Activated T-cell treated with anti-CD3 and anti-CD28 coated beads for 1 hour (primary cell): ENCODE measurements around the gene PECR.
"Not testable (repeated sequence)": the region's sequence is repeated elsewhere in the genome, so short reads cannot be mapped to it uniquely, and the experiment has no call there.

ENCODE experiments used
- DNase-seq: peaks from one replicate; pipeline ENCODE4 v3.0.0-alpha.2; 2020; ENCODE audit warnings: low read depth

Gene PECR

GRCh38 chr2:216029416-216030129 lies 52.0 kb downstream of the PECR start:
- DNase-seq = no peak

DNA sequence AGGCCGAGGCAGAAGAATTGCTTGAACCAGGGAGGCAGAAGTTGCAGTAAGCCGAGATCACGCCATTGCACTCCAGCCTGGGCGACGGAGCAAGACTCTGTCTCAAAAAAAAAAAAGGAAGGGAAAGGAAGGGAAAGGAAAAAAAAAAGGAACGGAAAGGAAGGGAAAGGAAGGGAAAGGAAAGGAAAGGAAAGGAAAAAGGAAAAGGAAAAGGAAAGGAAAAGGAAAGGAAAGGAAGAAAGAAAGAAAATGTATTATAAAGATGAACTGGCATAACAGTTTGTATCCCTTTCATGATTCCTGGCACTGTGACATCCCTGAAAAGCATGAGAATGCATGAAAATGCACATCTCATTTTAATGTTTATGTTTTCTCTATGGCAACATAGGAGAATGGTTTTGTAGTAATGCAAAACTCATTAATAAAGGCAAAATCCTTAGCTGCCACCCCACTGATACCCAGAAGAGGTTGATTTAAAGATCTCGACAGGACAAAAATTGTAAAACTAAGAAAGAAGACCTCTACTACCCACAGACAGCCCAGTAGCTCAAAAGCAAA lies 56.8 kb downstream of the PECR start:
- DNase-seq = no peak

DNA sequence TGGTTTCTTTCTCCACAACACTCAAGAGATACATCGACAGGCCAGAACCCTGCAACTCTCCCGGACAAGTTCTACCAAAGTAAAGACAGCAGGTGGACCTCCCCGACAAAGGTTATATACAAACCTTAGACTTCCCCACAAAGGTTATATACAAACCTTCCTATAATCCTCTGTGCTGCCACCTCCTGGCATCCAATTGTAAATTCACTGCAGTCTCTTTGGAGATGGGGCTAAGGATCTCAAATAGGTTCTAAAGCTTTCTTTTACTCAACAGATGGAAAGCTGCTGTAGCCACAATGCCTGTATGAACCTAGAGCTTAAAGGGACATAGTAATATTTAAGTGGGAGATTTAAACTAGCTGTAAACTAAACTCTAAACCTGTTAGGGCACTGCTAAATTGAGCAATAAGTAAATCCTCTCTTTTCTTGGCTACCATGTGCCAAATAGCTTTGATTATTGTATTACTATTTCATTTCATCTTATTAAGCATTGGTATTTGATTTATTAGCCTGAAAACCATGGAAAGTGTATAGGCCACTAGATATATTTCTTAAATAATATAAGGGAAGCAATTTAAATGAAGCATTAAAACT lies 58.5 kb downstream of the PECR start:
- peak; percentile 28 for DNase-seq

- DNase-seq = no peak
Observed at GRCh38 chr2:216021768-216022565, 59.6 kb downstream of the PECR start.

DNA sequence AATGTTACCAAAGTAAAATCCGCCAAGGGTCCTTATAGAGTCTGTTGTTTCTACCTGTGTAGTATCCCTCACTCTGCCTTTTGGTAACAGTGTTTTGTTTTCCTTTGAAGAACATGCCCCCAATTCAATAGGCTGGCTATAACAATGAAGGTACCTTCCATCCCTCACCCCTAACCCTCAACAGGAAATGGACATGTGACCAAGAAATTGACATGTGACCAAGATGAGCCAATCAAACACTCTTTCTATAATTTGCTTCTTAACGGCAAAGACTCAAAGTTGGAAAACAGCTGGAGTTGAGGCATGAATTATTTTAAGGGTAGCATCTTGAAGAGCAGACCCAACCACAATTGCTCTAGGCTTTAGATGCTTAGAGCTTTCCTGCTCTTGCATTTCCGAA lies 62.9 kb downstream of the PECR start:
- DNase-seq = no peak

GRCh38 chr2:216017365-216017764 lies 64.2 kb downstream of the PECR start:
- DNase-seq = no peak

GRCh38 chr2:216016581-216016980 lies 65.0 kb downstream of the PECR start:
- no peak for DNase-seq

DNA sequence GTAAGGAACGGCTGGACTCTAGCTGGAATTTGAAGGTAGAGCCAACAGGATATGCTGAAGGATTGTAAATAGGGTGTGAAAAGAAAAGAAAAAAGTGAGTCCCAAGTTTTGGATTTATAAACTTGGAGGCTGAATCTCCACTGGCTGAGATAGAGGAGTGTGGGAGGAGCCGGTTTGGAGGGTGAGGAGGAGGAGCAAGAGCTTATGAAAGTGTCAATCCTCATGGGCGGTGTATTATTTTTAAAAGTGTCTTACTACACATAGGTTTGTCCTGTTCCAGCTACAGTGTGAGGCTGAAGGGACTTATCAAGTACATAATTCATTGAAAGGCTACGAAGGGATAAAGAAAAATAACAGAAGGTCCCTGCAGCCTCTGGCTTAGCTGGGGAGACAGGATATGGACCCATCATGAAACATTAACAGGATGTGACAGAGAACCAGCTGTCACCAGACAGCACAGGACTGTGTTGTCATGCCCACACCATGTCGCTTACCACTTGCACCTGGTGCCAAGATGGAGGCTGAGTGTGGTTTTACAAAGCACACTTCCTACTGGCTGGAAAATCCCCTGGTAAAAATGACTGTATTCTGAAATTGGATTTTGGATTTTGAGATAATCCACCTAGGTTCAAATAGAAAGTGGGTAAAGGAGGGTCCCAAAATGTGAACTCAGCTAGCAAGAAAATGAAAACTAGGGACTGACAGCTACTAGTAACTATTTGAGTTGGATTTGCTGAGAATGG lies 65.7 kb downstream of the PECR start:
- DNase-seq = no peak

GRCh38 chr2:216014986-216015385 lies 66.6 kb downstream of the PECR start:
- DNase-seq = no peak

- DNase-seq = no peak
Observed at GRCh38 chr2:216014006-216014405, 67.6 kb downstream of the PECR start.

DNA sequence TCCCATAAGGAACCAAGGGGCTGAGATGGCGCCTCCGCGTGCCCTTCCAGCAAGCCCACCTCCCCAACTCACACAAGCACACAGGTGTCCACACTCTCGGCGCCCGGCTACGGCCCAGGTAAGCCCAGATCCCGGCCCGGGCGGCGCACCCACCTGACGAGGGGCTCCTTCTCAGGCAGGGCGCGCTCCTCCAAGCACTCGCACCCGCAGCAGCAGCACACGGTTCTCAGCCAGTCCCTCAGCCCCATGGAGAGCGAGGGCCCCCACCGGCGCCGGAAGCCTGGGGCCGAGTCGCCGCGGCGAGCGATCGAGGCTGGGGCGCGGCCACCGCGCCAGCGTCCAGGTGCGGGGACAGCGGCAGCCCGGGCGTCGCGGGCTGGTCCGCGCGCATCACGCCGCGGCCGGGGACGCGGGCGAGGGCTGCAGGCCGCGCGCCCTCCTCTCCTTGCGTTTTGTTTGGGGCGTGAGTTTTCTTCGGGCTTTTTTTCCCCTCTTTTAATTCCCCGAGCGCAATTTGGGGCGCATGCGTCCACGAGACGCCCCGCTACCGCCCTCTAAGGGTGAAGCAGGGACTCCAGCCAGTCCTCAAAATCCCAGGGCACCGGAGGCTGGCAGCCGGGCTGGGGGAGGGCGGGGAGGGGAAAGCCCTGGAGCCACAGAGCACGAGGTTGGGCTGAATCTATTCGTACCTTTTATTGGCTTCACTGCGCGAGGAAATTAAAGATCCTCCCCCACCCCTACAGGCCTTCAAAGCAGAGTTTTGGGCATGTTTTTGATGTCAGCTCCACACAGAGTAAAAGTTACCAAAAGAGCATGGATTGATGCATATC lies 68.3 kb downstream of the PECR start, which contains the start of gene MREG:
Gene MREG, minus strand, starts transcription at position 472 of the 830 bp plus-strand sequence. Its CDS starts 224 bp downstream, at position 248.
- peak; percentile 78 for DNase-seq

DNA sequence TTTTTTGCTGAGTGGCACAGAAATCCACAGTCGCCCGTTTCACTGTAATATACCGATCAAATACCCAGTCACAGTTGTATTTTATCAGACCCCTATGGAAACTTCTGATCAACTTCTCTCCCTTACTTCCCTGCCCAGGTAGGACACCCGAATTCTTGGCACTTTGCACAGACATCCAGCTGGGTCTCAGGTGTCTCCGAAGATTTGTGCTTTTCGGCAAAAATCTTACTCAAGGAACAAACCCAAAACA lies 68.9 kb downstream of the PECR start:
- DNase-seq = no peak

- DNase-seq = no peak
Observed at GRCh38 chr2:216012133-216012829, 69.3 kb downstream of the PECR start.

- DNase-seq = not testable (repeated sequence)
Observed at GRCh38 chr2:216009215-216009614, 72.4 kb downstream of the PECR start.

DNA sequence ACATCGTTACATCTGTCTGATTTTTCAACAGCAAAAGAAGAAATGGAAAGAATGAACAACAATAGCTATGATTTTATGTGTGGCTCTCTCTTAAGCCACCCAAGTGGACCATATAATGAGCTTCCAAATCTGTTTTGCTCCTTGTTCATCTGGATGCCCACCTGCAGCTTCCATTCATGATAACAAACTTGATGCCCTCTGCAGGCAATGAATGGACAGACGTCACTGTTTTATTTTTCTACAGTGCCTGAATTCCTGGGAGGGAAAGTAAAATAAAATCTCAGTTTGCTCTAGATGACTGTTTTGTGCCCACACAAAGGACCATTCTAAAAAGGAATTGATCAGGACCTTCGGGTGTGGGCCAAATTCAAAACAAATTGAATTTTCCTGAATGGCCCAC lies 73.2 kb downstream of the PECR start:
- no peak for DNase-seq

DNA sequence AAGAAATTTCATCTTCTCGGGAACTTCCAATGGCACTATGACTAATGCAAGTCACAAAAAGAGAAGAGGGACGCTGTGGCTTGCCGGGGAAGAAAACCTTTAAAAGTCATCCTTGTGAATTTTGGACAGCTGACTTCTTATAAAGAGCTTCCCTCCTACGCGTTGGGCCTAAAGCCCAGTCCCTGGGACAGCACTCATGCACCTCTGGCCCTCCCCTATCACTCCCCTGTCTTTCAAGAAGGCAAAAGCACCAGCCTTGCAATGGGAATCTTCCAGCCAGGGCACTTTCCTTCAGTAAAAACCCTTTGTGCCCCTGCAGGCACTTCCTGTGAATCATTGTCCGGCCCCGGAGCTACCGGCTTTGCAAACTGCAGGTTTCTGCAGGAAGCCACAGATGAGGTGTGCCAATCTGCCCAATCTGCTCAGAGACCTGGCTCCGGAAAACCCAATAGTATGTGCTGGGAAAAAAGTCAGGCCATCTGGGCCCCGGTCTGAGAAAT lies 75.4 kb downstream of the PECR start:
- no peak for DNase-seq

- no peak for DNase-seq
Observed at GRCh38 chr2:216004697-216005283, 76.8 kb downstream of the PECR start.

- DNase-seq = no peak
Observed at GRCh38 chr2:216003876-216004696, 77.5 kb downstream of the PECR start.

DNA sequence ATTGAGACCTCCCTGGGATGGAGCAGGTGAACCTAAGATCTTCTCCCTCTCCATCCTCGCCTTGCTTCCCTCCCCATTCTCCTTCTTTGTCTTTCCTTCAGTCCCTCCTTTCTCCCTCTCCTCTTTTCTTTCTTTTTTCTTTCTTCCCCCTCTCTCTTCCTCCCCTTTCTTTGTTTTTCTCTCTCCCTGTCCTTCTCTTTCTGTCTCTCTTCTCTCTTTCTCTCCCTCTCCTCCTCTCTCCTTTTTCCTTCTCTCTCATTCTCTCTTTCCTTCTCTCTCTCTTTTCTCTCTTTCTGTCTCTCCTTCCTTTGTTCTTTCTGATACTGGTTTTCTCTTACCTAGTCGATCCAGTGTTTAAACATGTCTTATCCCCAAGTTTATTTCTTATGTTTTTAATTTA lies 78.9 kb downstream of the PECR start:
- no peak for DNase-seq
